NCI-H345 treated with DMSO at 0.1 percent for 48 hours (cell line): Measurements from ENCODE around the gene APRT.
"Not testable (repeated sequence)": the region's sequence is repeated elsewhere in the genome, so short reads cannot be mapped to it uniquely, and the experiment has no call there.

Experiments used
- DNase-seq: peaks from one replicate; lab custom pipeline; 2025; ENCODE audit not compliant: unreplicated experiment; lab: John Stamatoyannopoulos, UW

The APRT gene

DNA sequence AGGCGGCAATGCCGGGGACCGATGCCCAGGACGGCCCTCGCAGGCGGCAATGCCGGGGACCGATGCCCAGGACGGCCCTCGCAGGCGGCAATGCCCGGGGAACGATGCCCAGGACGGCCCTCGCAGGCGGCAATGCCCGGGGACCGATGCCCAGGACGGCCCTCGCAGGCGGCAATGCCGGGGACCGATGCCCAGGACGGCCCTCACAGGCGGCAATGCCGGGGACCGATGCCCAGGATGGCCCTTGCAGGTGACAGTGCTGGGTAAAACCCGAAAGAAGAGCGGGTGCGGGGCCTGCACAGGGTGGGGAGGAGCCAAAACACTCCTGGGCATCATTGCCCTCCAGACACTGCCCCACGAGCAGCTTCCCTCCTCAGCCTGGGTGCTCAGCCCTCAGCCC lies 11.9 kb upstream of the APRT start:
- DNase-seq, result not testable (repeated sequence)

- no peak for DNase-seq
Measured at GRCh38 chr16:88822281-88823040, 10.7 kb upstream of the APRT start.

- DNase-seq, result no peak
Measured at GRCh38 chr16:88821168-88821850, 9.6 kb upstream of the APRT start.

DNA sequence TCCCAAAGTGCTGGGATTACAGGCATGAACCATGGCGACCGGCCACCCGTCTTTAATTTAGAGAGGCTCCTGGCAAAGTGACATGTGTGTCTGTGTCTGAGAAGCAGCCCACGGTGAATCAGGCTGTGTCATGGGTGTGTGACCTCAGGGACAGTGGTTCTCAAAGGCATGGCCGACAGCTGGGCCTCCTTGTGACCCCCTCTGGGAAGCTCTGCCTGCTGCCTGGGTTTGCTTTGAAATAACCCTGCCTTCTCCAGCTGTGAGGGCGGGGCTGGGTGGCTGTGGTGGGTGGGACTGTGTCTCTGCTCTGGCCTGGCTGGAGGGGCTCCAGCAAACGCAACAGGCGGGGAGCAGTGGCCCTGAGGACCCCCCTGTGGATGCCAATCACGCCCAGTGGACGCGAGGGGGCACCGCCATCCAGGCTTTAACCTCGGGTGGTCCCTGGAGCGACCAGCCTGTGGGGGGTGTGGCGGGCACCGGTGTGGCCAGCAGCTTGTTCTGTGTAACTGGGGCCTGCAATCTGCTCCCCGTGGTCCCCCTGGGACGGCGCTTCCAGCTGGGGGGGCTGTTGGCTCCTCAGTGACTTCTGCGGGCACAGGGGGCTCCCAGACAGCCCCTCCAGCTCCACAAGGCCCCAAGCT lies 8.8 kb upstream of the APRT start:
- DNase-seq, result no peak

GRCh38 chr16:88819126-88819525 lies 7.4 kb upstream of the APRT start:
- no peak for DNase-seq

DNA sequence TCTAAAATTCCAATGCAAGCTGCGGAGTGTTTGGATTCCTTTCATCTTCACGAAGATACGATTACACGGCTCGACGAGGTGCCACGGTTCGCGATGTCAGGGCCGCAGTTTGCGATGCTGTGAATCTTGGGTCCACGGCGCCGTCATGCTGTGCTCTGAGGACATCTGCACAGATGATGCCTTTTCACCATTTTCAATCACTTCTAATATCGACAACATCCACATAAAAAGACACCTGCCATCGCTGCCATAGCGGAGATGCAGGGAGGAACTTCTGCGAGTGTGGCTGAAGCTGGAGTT lies 6.8 kb upstream of the APRT start:
- DNase-seq, result no peak

DNA sequence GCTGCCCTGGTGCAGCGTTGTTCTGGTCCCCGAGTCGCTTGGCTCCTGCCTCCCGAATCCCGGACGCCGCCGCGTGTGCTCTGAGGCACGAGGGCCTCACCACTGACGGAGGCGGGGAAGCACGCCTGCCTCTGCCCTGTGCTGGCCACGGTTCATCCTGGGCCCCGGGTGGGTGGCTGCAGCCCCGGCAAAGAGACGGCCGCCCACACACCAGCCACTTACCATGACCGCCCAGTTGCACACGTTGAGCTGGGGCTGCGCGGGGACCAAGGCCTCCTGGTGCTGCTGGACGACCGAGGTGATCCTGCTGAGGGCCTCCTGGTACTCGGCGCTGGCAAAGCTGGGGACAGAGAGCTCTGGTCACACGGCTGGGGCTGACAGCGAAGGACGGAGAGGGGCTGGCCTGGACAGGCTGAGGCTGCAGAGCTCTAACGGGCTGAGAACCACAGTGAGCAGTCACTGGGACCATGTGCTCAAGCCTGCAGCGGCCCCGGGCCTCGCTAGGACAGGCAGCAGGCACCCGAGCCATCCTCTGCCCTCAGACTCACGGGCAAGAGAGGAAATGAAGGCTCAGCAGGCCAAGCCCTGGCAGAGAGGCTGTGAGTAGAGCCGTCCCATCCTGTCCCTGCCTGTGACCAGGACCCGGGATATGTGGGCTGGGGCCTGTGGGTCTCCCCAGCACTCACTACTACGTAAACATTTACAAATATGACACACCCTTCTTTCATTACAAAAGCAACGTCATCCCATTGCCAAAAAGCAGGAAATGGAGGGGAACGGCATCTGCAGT lies 6.3 kb upstream of the APRT start:
- DNase-seq, result no peak

- no peak for DNase-seq
Measured at GRCh38 chr16:88816736-88817535, 5.2 kb upstream of the APRT start.

GRCh38 chr16:88815901-88816589 lies 4.3 kb upstream of the APRT start:
- no peak for DNase-seq

DNA sequence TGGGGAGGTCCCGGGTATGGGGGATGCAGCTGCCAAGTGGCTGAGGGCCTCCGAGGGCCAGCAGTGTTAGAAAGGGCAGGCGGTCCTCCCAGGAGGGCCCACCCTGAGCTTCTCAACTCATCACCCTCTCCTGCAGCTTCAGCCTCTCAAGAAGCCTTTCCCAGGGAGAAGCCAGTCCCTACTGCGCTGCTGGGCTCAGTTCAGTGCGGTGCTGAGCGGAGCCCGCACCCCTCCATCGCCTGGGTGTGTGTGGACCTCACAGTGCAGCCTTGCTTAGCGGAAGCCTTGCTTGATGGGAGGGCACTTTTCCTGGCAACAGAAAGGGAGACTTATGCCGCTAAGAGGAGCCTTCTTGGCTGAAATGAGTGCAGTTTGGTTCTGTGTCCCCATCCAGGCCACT lies 3.5 kb upstream of the APRT start:
- DNase-seq, result no peak

DNA sequence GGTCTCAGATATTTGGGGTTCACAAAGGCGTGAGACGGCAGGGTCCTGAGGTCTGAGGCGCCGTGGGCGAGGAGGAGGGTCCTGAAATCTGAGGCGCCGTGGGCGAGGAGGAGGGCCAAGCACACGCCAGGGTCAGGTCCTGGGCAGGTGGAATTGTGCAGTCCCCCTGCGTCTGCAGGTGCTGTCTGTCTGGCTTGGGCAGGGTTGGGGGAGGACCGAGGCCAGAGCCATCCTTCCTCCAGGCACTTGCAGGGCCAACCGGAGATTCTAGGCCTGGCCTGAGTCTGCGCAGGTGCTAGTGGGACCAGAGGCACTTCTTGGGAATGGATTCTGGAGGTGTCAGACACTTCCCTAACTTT lies 2.4 kb upstream of the APRT start:
- DNase-seq, result no peak

DNA sequence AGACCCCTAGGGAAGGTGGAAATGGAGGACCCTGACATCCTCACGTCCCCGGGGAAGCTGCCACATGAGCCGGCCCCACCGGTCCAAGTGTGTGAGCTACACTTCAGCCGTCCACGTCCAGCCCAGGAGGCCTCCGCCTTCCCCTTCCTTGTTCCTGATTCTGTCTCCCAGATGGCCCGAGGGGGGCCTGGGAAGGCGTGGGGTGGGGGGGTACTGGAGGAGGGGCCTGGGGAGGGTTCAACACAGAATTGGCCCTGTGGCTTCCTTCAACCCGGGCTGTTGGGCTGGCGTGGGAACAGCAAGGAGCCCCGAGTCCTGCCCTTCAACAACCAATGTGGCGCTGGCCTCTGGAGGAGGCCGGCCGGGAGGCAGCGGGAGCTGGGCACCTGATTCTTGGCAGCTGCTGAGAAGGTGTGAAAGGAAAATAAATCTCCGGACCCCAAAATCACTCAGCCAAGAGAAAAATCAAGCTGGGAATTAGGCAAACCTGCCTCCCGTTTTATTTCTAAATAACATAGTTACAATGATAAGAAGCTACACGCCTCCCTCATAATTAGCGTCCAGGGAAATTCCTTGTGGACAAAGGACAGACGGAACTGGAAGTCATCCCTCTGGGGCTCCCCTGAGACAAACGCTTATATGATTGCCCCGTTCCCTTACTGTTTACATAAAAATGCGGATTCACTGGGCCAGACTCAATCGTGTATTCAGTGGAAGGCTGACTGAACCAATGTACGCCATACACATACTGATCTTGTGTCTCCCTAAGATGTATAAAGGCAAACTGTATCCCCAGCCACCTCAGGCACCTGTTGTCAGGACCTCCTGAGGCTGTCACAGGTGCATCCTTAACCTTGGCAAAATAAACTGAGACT lies 1.8 kb upstream of the APRT start:
- no peak for DNase-seq

GRCh38 chr16:88812513-88813268 lies 963 bp upstream of the APRT start:
- DNase-seq, result no peak

GRCh38 chr16:88810912-88811768 lies 588 bp downstream of the APRT start:
- DNase-seq, result no peak

DNA sequence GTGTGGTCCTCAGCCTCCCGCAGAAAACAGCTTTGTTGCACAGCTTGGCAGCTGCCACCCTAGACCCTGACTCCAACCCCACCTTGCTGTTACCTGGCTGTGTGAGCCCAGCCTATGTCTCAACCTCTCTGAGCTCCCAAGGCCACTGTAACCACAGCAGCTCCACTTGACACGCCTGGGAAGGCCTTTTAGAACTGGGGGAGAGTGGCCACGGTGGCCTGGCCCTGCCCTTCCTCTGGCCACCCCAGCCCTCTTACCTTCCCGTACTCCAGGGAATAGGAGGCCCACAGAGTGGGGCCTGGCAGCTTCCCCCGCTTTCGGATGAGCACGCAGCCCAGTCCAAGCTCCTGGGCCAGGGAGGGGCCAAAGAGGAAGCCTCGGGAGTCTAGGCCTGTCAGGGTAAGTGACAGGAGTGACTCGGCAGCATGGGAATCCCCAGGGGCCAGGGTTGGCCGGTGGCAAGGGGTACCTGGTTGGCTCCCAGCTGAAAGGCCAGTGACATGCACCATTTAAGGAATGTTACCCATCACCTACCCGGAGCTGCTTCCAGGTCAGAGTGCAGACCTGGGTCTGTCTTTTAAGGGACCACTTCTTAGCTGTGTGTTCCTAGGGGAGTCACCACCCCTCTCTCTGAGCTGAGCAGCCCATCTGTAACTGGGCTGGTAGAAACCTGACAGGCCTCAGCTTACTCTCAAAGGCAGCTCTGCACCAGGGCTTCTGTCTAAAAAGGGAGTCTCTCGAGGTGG lies 1.4 kb downstream of the APRT start:
- DNase-seq, result no peak

DNA sequence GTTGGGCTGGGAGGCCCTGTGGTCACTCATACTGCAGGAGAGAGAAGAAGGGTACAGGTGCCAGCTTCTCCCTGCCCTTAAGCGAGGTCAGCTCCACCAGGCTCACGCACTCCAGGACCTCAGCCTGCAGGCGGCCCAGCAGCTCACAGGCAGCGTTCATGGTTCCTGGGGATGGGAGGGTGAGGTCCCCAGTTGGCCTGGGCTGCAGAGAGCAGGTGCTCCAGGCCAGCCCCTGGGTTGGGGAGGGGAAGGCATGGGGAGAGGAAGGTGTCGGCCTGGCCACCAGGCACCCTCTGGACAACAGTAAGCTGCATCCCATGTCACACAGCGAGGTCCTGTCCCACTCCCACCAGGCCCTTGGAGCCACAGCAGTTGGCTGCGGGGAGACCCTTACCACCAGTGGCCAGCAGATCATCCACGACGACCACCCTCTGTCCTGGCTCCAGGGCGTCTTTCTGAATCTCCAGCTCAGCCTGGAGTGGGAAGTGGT lies 2.0 kb downstream of the APRT start:
- DNase-seq, result no peak
